UCSD-AML1 (cell line): ENCODE measurements around the gene C2orf42.
A peak's percentile ranks its signal among the peaks of the same experiment; 100 is the strongest.
"Not testable (repeated sequence)": the region's sequence is repeated elsewhere in the genome, so short reads cannot be mapped to it uniquely, and the experiment has no call there.

ENCODE experiments used
- DNase-seq: peaks from one replicate; lab custom pipeline; 2025; ENCODE audit not compliant: unreplicated experiment; lab: John Stamatoyannopoulos, UW

C2orf42 gene

GRCh38 chr2:70132244-70133126, 58.3 kb downstream of the C2orf42 start:
- DNase-seq = peak; percentile 38

- DNase-seq = not testable (repeated sequence)
These were observed 59.3 kb downstream of the C2orf42 start for GRCh38 chr2:70131344-70132143.

DNA sequence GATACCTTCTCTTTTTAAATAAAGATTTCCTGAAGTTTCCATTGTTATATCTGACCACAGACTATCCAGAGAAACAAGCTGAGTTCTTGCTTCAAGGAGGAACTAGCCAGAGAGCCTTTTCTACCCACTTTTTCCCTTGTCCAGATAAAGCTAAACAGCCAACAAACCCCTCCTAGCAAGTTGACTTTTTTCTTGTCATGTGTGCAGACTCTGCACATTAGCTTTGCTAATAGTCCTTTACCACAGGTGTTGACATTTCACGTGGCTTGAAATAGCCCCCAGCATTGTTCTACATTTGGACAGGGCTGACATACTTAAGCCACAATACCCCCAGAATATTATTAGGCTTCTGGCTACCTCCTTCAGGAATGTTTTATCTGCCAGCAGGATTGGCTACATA, 62.8 kb downstream of the C2orf42 start:
- no peak for DNase-seq

GRCh38 chr2:70126413-70126812, 64.4 kb downstream of the C2orf42 start:
- DNase-seq = no peak

- no peak for DNase-seq
These were observed 65.3 kb downstream of the C2orf42 start for GRCh38 chr2:70125498-70125898.

GRCh38 chr2:70124983-70125480, 65.8 kb downstream of the C2orf42 start:
- peak; percentile 62 for DNase-seq

- no peak for DNase-seq
These were observed 67.0 kb downstream of the C2orf42 start for GRCh38 chr2:70123829-70124116.

GRCh38 chr2:70123051-70123828, 67.6 kb downstream of the C2orf42 start:
- DNase-seq = peak; percentile 63

DNA sequence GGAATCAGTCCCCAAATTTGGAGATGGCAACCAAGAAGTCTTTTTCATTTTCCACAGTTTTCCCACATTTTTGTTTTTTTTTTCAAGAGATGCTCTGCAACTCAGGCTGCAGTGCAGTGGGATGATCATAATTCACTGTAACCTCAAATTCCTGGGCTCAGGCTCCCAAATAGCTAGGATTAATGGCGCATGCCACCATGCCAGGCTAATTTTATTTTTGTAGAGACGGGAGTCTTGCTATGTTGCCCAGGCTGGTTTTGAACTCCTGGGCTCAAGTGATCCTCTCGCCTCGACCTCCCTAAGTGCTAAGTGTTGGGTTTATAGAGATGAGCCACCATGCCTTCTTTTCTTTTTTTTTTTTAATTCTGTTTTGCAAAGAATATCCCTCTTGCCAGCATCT, 68.3 kb downstream of the C2orf42 start:
- no peak for DNase-seq

GRCh38 chr2:70121627-70122372, 69.0 kb downstream of the C2orf42 start:
- DNase-seq = no peak

GRCh38 chr2:70118798-70119454, 71.9 kb downstream of the C2orf42 start:
- peak; percentile 29 for DNase-seq

- DNase-seq = no peak
These were observed 73.8 kb downstream of the C2orf42 start for GRCh38 chr2:70116936-70117552.

- peak; percentile 26 for DNase-seq
These were observed 75.0 kb downstream of the C2orf42 start for GRCh38 chr2:70115646-70116442.

- DNase-seq = no peak
These were observed 77.3 kb downstream of the C2orf42 start for GRCh38 chr2:70113359-70114070.

GRCh38 chr2:70111752-70112591, 78.8 kb downstream of the C2orf42 start:
- DNase-seq = no peak

- DNase-seq = not testable (repeated sequence)
These were observed 80.4 kb downstream of the C2orf42 start for GRCh38 chr2:70110397-70110796.

DNA sequence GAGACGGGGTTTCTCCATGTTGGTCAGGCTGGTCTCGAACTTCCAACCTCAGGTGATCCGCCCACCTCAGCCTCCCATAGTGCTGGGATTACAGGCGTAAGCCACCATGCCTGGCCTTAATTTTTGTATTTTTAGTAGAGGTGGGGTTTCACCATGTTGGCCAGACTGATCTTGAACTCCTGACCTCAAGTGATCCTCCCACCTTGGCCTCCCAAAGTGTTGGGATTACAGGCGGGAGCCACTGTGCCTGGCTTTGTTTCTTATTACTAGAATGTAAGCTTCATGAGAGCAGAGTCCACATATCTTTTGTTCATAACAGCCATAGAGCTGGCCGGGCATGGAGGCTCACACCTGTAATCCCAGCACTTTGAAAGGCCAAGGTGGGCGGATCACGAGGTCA, 84.7 kb downstream of the C2orf42 start:
- DNase-seq = not testable (repeated sequence)
